GM10248 (cell line): ENCODE results near the gene GATAD2A.

ENCODE experiments used
- CTCF ChIA-PET: fragments of 300-600 bp; sonication (Branson Sonifier 250); formaldehyde crosslinking; extraction: SDS; loops from one replicate; lab custom pipeline; 2021; ENCODE audit warnings: antibody characterized with exemption; lab: Yijun Ruan, JAX
- POLR2A ChIA-PET: fragments of 350-650 bp; sonication (Branson Sonifier 250); formaldehyde crosslinking; extraction: SDS; loops from one replicate; lab custom pipeline; 2020; ENCODE audit warnings: antibody characterized with exemption; lab: Yijun Ruan, JAX
- DNase-seq: peaks from one replicate; pipeline ENCODE4 v3.0.0; 2012; ENCODE audit errors: extremely low spot score
- TF ChIP-seq, protein P1 (sequence below): IDR thresholded peaks from 2 replicates; pipeline ENCODE4 v1.5.1; 2012; ENCODE audit warnings: mild to moderate bottlenecking, low read depth; ENCODE audit errors: extremely low read depth, missing control alignments, control extremely low read depth

Gene GATAD2A

DNA sequence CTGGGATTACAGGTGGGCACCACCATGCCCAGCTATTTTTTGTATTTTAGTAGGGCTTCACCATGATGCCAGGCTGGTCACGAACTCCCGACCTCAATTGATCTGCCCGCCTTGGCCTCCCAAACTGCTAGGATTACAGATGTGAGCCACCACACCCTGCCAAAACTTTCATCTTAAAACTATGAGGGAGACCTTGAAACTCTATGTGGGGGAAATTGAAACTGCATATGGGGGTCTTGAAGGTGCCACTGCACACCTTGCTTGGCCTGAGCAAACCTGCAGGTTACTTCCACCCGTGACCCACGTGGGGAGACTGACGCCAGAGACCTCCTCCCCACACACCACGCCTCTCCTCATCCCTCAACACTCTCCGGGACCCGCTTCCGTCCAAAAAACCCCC, 148.2 kb downstream of the GATAD2A start:
- ChIA-PET POLR2A (no interaction called here), CTCF (interaction anchor here (0.6 to 16.5 kb wide), 42 partner anchors 7 to 871 kb away, joined by 3 to 251 read pairs (median 4); partner anchors contain the start of genes CILP2, GMIP, NDUFA13 and TSSK6)
- TF ChIP-seq, protein P1, sequence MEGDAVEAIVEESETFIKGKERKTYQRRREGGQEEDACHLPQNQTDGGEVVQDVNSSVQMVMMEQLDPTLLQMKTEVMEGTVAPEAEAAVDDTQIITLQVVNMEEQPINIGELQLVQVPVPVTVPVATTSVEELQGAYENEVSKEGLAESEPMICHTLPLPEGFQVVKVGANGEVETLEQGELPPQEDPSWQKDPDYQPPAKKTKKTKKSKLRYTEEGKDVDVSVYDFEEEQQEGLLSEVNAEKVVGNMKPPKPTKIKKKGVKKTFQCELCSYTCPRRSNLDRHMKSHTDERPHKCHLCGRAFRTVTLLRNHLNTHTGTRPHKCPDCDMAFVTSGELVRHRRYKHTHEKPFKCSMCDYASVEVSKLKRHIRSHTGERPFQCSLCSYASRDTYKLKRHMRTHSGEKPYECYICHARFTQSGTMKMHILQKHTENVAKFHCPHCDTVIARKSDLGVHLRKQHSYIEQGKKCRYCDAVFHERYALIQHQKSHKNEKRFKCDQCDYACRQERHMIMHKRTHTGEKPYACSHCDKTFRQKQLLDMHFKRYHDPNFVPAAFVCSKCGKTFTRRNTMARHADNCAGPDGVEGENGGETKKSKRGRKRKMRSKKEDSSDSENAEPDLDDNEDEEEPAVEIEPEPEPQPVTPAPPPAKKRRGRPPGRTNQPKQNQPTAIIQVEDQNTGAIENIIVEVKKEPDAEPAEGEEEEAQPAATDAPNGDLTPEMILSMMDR: no peak
- DNase-seq: no peak

DNA sequence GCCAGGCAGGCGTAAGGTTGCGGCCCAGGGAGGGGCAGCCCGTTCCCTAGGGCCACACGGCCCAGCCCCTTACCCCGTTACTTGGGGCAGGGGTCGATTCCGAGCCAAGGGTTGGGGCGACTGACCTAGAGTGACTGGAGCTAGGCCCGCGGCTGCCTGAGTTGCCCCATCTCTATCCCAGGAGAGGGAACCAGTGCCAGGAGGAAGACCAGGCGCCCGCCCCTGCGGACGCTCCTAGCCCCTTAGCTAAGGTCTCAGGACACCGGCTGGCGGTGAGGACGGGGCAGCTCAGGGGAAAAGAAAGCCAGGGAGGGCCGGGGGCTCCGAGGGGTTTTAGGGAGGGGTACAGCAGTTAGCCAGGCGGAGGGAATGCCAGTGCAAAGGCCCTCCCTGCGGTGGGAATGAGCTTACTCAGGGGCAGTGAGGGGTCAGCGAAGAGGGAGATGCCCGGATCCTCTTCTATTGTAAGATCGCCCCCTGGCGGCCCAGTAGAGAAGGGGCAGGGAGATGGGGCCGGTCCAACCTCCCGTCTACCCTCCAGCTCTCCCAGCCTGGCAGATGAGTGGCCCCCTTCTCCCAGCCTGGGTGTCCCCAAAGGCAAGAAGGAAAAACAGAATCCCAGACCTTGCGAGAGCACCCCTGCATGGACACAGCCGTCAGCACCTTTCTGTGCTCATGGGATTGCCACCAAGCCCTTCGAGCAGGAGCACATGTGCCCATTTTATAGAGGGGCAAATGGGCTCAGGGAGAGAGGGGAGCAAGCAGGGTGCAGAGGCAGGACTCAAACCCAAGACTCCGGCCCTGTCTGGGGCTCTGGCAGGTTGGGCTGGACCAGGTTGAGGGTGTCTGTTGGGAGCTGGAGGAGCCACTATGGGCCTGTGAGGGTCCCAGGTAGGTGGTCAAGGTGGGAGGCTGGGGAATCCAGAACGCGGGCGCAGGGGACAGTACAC, 148.9 kb downstream of the GATAD2A start:
- POLR2A ChIA-PET: no interaction called here
- peak; percentile 85 for DNase-seq
- CTCF ChIA-PET: interaction anchor here (0.6 to 16.5 kb wide), 37 partner anchors 7 to 192 kb away, joined by 3 to 251 read pairs (median 6); partner anchors contain the start of genes CILP2, GMIP, NDUFA13 and TSSK6
- TF ChIP-seq, protein P1: peak; percentile 68

DNA sequence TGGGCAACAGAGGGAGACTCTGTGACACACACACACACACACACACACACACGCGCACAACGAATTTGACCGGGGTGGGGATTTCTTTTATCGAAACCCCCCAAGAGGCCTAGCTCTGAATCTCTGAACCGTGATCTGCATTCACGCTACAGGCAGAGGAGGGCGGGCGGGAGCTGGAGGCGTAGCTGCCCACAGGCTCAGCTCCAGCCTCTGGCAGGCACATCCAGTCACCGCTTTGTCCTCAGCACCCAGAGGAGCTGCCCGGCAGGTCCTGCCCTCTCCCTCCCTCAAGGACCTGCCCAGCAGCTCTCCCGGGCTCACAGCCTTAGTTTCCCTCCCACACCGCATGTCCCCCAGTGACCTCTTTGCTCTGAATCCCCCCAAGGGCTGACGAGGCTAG, 152.6 kb downstream of the GATAD2A start:
- CTCF ChIA-PET: interaction anchor here (0.9 to 16.5 kb wide), 6 partner anchors 9 to 86 kb away, joined by 3 to 251 read pairs (median 4); partner anchors contain the start of genes CILP2, GMIP and YJEFN3
- no peak for DNase-seq
- TF ChIP-seq, protein P1: no peak
- POLR2A ChIA-PET: interaction anchor here (0.6 to 0.7 kb wide), 2 partner anchors 11 to 62 kb away, joined by 3 to 4 read pairs; no protein-coding TSS in a partner anchor
